Activated CD4-positive, alpha-beta T cell treated with anti-CD3 and anti-CD28 coated beads, Interleukin-2, amount 50 U/mL, for 16 hours (primary cell): ENCODE results near the gene TCF20.

Experiments
- DNase-seq: peaks from one replicate; pipeline ENCODE4 v3.0.0-alpha.2; 2020

The TCF20 gene

DNA sequence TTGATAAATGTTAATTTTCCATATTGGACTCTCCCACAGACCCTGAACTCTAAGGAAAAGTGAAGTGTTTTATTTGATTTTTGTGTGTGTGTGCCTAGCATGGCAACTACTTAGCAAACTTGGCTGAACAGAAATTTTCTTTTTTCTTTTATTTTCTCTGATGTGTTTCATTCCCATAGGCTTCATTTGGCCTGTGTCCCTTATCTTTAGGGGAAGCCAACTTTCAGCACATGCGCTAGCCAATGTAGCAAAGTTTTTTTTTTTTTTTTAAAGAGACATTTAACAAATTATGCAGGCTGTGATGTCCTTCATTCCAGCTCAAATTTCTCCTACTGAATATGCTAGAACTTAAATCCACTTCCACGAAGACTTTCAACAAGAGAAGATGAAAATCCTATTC is 14.2 kb downstream of the TCF20 start:
- no peak for DNase-seq

DNA sequence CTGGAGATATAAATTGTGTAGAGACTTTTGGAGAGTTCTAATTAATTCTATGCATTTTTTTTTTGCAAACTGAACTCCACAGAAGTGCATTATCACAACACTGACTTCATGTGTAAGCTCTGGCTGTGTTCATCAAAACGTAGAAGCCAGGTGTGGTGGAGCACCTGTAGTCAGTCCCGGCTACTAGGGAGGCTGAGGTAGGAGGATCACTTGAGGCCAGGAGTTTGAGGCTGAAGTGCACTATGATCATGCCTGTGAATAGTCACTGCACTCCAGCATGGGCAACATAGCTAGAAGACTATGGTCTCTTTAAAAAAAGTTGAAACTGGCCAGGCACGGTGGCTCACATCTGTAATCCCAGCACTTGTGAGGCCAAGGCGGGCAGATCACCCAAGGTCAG is 20.6 kb downstream of the TCF20 start:
- DNase-seq = no peak

DNA sequence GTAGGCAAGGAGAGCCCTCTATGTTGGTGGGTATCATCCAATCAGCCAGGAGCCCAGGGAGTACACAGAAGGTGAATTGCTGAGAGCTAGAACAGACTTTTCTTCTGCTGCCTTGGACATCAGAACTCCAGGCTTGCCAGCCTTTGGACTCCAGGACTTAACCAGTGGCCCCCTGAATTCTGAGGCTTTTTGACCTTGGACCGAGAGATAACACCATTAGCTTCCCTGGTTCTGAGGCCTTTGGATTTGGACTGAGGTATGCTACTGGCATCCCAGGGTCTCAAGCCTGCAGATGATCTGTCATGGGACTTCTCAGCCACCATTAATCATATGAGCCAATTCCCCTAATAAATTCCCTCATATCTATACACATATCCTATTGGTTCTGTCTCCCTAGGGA is 21.5 kb downstream of the TCF20 start:
- DNase-seq = no peak

DNA sequence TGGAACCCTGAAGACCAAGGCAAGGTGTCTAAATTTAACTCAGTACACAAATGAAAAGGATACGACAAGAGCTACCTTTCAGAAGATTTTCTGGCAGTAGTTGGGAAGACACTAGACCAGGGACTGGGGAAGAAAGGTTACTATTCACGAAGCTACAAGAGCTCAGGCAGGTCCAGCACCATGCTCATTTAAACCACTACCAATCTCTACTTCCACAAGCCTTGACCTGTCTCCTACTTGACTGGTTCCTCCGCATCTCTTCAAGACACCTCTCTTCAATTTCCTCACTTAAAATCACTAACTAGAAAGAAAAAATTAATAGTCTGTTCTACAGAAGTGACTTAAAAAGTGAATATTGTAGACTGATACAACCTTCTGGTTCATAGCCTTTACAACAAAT is 22.9 kb downstream of the TCF20 start:
- no peak for DNase-seq

DNA sequence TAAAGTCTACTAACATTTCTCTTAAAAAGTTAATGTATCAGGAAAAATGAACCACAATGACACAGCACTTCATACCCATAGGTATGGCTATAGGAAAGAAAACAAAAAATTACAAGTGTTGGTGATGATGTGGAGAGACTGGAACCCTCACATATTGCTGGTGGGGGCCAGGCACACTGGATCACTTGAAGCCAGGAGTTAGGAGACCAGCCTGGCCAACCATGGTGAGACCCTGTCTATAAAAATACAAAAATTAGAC is 26.7 kb downstream of the TCF20 start:
- DNase-seq = no peak

DNA sequence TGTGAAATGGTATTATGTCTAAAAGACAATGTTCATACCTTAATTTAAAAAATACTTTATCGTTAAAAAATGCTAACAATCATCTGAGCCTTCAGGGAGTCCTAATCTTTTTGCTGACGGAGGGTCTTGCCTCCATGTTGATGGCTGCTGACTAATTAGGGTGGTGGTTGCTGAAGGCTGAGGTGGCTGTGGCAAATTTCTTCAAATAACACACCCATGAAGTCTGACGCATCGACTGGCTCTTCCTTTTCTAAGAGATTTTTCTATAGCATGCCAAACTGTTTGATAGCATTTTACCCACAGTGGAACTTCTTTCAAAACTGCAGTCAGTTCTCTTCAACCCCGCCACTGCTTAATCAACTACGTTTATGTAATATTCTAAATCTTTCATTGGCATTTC is 33.6 kb downstream of the TCF20 start:
- no peak for DNase-seq

DNA sequence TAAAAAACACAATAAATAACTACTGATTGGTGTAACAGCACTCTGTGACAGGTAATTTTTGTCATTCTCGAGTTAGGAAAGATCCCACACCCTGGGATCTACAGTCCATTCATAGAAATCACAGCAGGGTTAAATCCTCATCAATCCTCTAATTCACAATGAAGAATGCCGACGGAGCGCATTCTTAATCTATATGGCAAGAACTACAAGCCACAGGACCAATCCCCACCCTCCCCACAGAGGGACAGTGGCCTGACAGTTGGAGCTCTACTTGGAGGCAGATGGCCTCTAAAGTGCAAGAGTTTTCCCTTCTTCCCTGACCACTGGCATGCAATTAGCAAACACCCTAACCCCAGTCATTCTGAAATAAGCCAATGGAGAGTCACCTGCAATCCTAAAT is 34.2 kb downstream of the TCF20 start:
- DNase-seq = no peak

DNA sequence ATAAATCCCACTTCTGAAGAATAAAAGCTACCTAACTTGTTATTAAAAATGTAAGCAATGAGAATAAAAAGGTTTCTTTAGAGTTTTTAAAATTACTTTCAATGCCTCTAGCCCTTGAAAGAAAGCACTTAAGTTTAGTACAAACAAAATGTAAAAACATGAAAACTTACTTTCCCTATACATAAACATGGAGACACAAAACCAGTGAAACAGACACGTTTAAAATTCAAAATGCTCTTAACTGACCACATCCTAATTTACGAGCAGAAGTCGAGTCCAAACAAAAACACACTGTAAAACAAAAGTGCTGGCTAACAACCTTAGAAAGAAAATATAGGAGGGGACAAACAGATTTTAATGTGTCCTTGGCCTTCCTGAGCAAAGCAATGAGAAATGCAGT is 36.6 kb downstream of the TCF20 start:
- DNase-seq = no peak

DNA sequence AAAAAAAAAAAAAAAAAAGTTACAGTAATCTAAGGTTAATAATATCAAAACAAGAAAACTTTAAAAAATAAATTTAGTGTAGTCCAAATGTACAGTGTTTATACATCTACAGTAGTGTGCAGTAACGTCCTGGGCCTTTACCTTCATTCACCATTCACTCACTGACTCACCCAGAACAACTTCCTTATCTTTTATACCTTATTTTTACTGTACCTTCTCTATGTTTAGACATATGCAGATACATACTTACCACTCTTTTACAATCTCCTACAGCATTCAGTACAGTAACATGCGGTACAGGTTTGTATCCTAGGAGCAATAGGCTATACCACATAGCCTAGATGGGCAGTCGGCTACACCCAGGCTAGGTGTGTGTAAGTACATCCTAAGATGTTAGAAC is 38.5 kb downstream of the TCF20 start:
- no peak for DNase-seq

DNA sequence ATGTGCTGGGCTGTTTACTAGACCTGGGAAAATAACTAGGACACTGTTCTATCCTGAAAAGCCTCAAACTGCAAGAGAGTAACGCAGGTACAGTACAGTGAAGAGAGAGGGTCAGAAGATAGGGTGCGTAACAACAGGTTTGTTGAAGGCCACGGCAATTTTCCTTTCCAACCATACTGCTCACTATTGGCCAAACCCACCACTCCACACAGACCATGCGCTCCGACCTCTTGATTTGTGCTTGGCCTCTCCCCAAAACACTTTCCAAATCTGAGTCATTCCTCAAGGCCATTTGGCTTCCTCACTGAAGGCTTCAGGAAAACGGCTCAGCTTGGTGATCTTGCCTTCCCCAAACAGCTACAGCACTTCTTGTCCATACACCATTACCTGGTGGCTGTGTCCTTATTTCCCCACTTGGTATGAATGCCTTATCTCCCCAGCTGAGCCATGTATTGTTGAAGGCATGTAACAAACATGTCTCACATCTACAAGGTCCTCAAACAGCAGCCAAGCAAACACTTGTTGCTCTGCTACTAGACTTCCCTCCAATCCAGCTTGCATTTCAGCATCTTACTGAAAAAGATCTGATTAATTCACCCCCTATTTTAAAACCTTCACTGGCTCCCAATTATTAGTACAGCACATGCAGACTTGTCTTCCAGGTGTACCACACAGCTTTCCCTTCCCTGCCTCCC is 40.9 kb downstream of the TCF20 start:
- no peak for DNase-seq

DNA sequence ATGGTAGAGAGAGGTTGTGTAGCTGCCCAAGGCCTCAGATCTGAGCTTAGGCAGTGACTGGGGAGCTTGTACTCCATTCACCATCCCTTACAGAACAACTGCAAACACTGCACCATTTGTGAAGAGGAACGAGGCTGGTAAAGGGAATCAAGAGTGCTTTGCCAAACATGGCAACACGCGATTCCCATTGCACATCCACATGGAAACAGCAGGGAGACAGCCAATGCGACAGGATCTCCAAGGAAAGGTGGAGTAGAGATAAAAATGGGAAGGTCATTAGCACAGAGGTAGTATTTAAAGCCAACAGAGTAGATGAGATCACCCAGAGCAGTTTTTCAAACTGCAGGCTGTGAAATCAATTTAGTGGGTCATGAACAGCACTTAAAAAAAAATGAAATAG is 42.0 kb downstream of the TCF20 start:
- no peak for DNase-seq

DNA sequence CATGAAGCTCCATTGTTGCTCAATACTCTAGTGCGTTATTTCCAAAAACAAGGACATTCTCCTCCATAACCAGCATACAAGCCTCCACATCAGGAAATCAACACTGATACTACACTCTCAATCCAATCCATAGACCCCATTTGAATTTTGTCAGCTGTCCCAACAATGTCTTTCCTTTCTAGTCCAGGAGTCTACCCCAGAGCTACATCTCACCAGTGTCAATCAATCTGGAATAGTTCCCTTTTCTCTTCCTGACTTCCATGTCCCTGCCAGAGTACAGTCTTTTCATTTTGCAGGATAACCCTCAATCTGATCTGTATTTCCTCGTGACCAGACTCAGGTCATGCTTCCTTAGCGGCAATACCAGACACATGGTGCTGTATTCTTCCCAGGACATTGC is 43.0 kb downstream of the TCF20 start:
- no peak for DNase-seq

DNA sequence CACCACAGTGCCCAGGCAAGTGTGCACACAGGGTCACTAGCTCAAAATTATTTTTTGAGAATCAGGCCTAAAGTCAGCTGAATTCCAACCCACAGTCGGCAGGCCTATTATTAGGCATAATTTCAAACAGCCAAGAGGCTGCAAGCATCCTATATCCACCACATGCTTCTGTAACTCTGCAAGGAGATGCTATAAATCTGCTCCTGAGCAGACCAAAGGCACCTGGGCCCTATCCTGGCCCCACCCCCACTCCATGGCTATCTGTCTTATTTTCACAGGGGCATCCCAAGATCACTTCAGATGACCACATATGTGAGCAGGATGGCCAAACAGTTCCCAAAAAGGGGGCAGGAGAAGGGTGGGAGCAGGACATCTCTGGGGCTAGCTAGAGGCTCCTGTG is 44.6 kb downstream of the TCF20 start:
- no peak for DNase-seq

DNA sequence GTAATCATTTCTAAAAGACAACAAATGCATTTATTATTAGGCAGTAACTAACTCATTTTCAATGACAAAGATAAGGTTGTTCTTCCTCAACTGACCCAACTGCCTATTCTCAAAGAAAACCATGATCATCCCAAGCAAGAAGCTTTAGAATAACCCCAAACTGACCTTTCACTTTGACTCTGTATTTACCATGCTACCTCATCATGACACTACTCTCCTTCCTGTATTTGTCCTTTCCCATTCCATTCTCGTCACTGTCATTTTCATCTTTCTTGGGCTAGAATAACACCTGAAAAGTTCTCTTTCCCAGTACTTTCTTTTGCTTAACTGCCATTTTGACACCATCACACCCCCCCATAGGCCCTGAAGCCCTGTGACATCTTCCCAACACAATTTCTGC is 48.3 kb downstream of the TCF20 start:
- peak; percentile 24 for DNase-seq
